PC-9 (cell line): ENCODE results near the gene KRT3. TPM values are rescaled to one million over a fixed set of nuclear protein-coding genes. Genes with fewer than 3 reads are reported as not detected.

Experiments
- BruUV-seq: library from RNA; stranded (reverse); fragments of 400-500 nt; replicated peaks from 2 replicates; lab custom pipeline; 2021; lab: Mats Ljungman, UMichigan
- CTCF ChIA-PET: fragments of 300-600 bp; sonication (Branson Sonifier 250); formaldehyde crosslinking; loops from one replicate; lab custom pipeline; 2022; ENCODE audit warnings: antibody characterized with exemption; lab: Charles Lee
- POLR2A ChIA-PET: fragments of 300-600 bp; sonication (Branson Sonifier 250); formaldehyde crosslinking; loops from one replicate; lab custom pipeline; 2022; ENCODE audit warnings: antibody characterized with exemption; ENCODE audit not compliant: unreplicated experiment; lab: Charles Lee
- DNase-seq, 2 experiments: peaks; one replicate each; pipeline versions ENCODE4 v3.0.0 to v3.0.0-alpha.2; 2015 to 2022; ENCODE audit warnings: mixed read lengths in 1 of 2
- H2AFZ ChIP-seq: fragments of 200-600 bp; sonication (generic); 2 replicates; pipeline ENCODE4 v1.8.1; 2017; ENCODE audit warnings: antibody characterized with exemption
- H3F3A ChIP-seq: fragments of 200-600 bp; sonication (generic); 2 replicates; pipeline ENCODE4 v1.8.1; 2017; ENCODE audit warnings: antibody characterized with exemption, mild to moderate bottlenecking, low read depth; ENCODE audit not compliant: insufficient read depth
- H3K27ac ChIP-seq: fragments of 200-600 bp; sonication (generic); 2 replicates; pipeline ENCODE4 v1.6.1; 2016; ENCODE audit warnings: mixed run types
- H3K27me3 ChIP-seq: fragments of 200-600 bp; sonication (generic); 2 replicates; pipeline ENCODE4 v1.6.1; 2016; ENCODE audit warnings: low read depth, mixed run types; ENCODE audit not compliant: insufficient read depth
- H3K36me3 ChIP-seq: fragments of 200-600 bp; sonication (generic); 2 replicates; pipeline ENCODE4 v1.6.1; 2016; ENCODE audit warnings: low read depth, mixed run types
- H3K4me1 ChIP-seq: fragments of 200-600 bp; sonication (generic); replicated peaks from 2 replicates; pipeline ENCODE4 v1.6.1; 2016; ENCODE audit warnings: mixed run types; ENCODE audit not compliant: insufficient read depth
- H3K4me2 ChIP-seq: fragments of 200-600 bp; sonication (generic); 2 replicates; pipeline ENCODE4 v1.6.1; 2017; ENCODE audit warnings: mixed run types
- H3K4me3 ChIP-seq: fragments of 200-600 bp; sonication (generic); 2 replicates; pipeline ENCODE4 v1.6.1; 2016; ENCODE audit warnings: mixed run types
- H3K79me2 ChIP-seq: fragments of 200-600 bp; sonication (generic); 2 replicates; pipeline ENCODE4 v1.6.1; 2017; ENCODE audit warnings: low read depth, mixed run types
- H3K9me2 ChIP-seq: fragments of 200-600 bp; sonication (generic); 2 replicates; pipeline ENCODE4 v1.8.1; 2017; ENCODE audit warnings: mild to moderate bottlenecking; ENCODE audit not compliant: insufficient read depth
- H3K9me3 ChIP-seq: fragments of 200-600 bp; sonication (generic); 2 replicates; pipeline ENCODE4 v1.8.1; 2016; ENCODE audit warnings: low read depth; ENCODE audit not compliant: insufficient read depth
- H4K20me1 ChIP-seq: fragments of 200-600 bp; sonication (generic); 2 replicates; pipeline ENCODE4 v1.8.1; 2017; ENCODE audit not compliant: insufficient read depth
- EZH2 ChIP-seq: fragments of 200-600 bp; sonication (generic); IDR thresholded peaks from 2 replicates; pipeline ENCODE4 v1.8.0; 2017; ENCODE audit warnings: antibody characterized with exemption, low read depth
- intact Hi-C: fragments of 100-400 bp; cut with micrococcal nuclease; formaldehyde crosslinking; loops from one replicate; pipeline ENCODE4 v1.10.0; 2022; ENCODE audit not compliant: unreplicated experiment
- total RNA-seq: library from RNA; stranded (reverse); gene quantifications from 2 replicates; pipeline ENCODE4 v1.2.3, GENCODE V29; 2021
- TF ChIP-seq, protein P1 (sequence below): fragments of 200-600 bp; sonication (generic); conservative IDR thresholded peaks from 2 replicates; pipeline ENCODE4 v1.6.1; 2017; ENCODE audit warnings: mixed run types, antibody characterized with exemption, mild to moderate bottlenecking, moderate library complexity

KRT3 gene
- total RNA-seq, 1 experiment from 2014 or later: 0.24 TPM

DNA sequence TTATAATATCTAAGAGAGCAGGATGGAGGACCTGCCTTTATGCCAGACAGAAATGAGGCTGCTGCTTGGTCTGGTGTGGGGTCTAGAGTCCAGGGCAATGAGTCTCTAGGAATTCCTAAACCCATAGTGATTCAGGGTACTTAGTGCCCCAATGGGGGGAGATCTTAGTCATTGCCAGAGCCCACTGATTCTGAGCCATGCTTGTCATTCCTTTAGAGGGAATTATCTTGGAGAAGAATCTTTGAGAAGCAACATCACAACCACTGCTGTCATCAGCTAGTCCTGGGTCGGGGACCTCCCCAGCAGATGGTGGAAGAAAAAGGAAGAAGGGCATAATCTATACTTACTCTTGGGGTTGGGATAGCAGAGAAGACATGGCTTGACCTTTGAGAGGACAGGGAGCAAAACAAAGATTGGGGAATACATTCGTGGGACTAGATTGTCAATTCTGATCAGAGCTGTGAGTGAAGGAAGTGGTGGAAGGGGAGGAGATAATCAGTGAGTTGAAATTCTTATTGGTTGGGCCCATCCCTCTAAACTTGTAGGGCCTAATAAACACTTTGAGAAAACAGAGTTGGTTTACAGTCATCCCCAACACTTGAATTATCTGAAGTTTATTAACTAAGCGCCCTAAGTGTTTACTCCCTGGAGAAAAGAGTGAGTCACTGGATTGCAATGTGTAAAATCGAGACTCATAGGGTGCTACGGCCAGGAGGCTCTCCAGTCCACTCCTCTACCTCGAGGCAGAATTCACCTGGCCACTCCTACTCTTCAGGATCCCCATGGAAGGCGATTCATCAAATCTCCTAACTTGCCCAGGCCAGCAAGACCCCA, 3.0 kb upstream of the KRT3 start:
- Histone ChIP-seq H2AFZ (no peak overlapping the region), H3K9me3 (no peaks in the 10 kb centered on the region), H3K27me3 (no peaks in the 10 kb centered on the region), H3K4me3 (no peak overlapping the region), H3K36me3 (no peaks in the 10 kb centered on the region), H3K79me2 (no peaks in the 10 kb centered on the region), H4K20me1 (no peaks in the 10 kb centered on the region), H3K4me1 (peaks cover 68% of the 10 kb centered on the region), H3K4me2 (peak overlapping the region; percentile 47), H3K9me2 (no peaks in the 10 kb centered on the region), H3K27ac (peak overlapping the region; percentile 88), H3F3A (peaks cover 45% of the 10 kb centered on the region)
- ChIA-PET CTCF (interaction anchor here (0.6 kb wide), 1 partner anchor 534 kb away, joined by 3 read pairs; no protein-coding TSS in a partner anchor), POLR2A (interaction anchor here (0.6 kb wide), 1 partner anchor 85 kb away, joined by 4 read pairs; no protein-coding TSS in a partner anchor)
- TSS peak; percentile 55 for BruUV-seq
- DNase-seq: peak; percentile 67 to 97
- no peak for TF ChIP-seq EZH2
- TF ChIP-seq, protein P1, sequence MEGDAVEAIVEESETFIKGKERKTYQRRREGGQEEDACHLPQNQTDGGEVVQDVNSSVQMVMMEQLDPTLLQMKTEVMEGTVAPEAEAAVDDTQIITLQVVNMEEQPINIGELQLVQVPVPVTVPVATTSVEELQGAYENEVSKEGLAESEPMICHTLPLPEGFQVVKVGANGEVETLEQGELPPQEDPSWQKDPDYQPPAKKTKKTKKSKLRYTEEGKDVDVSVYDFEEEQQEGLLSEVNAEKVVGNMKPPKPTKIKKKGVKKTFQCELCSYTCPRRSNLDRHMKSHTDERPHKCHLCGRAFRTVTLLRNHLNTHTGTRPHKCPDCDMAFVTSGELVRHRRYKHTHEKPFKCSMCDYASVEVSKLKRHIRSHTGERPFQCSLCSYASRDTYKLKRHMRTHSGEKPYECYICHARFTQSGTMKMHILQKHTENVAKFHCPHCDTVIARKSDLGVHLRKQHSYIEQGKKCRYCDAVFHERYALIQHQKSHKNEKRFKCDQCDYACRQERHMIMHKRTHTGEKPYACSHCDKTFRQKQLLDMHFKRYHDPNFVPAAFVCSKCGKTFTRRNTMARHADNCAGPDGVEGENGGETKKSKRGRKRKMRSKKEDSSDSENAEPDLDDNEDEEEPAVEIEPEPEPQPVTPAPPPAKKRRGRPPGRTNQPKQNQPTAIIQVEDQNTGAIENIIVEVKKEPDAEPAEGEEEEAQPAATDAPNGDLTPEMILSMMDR: no peak
- intact Hi-C loops: loop anchor here (1.0 kb wide), 3 partner anchors 72 to 216 kb away; no protein-coding TSS in a partner anchor

DNA sequence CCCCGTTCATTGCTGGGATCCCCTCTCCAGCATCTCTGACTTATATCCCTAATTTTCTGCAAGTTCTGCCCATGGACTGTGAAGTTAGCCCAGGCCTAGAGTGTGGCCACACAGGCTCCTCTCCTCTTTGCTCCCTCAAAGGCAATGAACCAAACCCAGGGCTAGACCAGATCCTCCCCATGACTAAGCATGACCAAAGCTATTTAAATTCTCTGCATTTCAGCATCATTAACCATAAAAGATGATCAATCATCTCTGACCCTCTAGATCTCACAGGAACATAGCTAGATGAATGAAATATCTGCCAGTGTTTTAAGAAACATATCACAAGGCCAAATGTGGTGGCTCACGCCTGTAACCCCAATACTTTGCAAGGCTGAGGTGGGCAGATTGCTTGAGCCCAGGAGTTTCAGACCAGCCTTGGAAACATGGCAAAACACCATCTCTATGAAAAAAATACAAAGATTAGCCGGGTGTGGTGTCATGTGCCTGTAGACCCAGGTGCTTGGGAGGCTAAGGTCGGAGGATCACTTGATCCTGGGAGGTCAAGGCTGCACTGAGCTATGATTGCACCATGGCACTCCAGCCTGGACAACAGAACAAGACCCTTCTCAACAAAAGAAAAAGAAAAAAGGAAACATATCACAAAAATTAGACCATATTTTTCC, 2.2 kb upstream of the KRT3 start:
- no peaks in the 10 kb centered on the region for H4K20me1 ChIP-seq
- H3K4me1 ChIP-seq: peaks cover 72% of the 10 kb centered on the region
- H3K4me2 ChIP-seq: peak overlapping the region; percentile 47
- no peak overlapping the region for H2AFZ ChIP-seq
- no peak for DNase-seq
- intact Hi-C loops: no loop called here
- H3K27me3 ChIP-seq: no peaks in the 10 kb centered on the region
- peak overlapping the region; percentile 88 for H3K27ac ChIP-seq
- H3K9me3 ChIP-seq: no peaks in the 10 kb centered on the region
- ChIA-PET POLR2A (interaction anchor here (0.6 kb wide), 1 partner anchor 84 kb away, joined by 4 read pairs; no protein-coding TSS in a partner anchor), CTCF (no interaction called here)
- H3F3A ChIP-seq: peaks cover 47% of the 10 kb centered on the region
- H3K79me2 ChIP-seq: no peaks in the 10 kb centered on the region
- no peaks in the 10 kb centered on the region for H3K9me2 ChIP-seq
- no TSS peak for BruUV-seq
- no peak for TF ChIP-seq EZH2
- TF ChIP-seq, protein P1: no peak
- no peaks in the 10 kb centered on the region for H3K36me3 ChIP-seq
- no peak overlapping the region for H3K4me3 ChIP-seq

DNA sequence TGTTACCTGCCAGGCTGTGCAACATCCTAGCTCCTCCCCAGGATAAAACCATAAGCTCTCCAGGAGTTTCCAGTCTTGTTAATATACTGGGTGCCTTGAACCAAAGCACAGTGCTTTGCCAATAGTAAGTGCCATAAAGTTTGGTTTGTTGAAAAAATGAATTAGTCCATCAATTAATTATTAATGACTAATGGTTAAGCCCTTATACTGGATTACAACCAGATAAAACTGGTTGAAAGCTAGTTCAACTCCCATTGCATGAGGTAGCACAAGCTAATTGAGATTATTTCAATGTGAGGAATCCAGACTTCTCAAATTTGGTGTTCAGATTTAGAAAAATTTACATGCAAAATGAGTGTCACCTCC, 1.6 kb upstream of the KRT3 start:
- BruUV-seq: no TSS peak
- no peaks in the 10 kb centered on the region for H3K27me3 ChIP-seq
- H3K27ac ChIP-seq: peak overlapping the region; percentile 88
- no peaks in the 10 kb centered on the region for H3K36me3 ChIP-seq
- no peak for TF ChIP-seq EZH2
- TF ChIP-seq, protein P1: no peak
- ChIA-PET CTCF (no interaction called here), POLR2A (no interaction called here)
- peaks cover 47% of the 10 kb centered on the region for H3F3A ChIP-seq
- peak overlapping the region; percentile 47; the same call in 1 of the 2 replicates for H3K4me2 ChIP-seq
- intact Hi-C loops: no loop called here
- H3K9me2 ChIP-seq: no peaks in the 10 kb centered on the region
- no peak overlapping the region for H3K4me3 ChIP-seq
- no peaks in the 10 kb centered on the region for H3K9me3 ChIP-seq
- H2AFZ ChIP-seq: no peak overlapping the region
- DNase-seq: no peak
- no peaks in the 10 kb centered on the region for H4K20me1 ChIP-seq
- H3K79me2 ChIP-seq: no peaks in the 10 kb centered on the region
- H3K4me1 ChIP-seq: peaks cover 72% of the 10 kb centered on the region
